ENCODE measurements around the gene APOM.

Gene APOM

GRCh38 chr6:31702405-31702818 is 46.7 kb downstream of the APOM start:
- TF ChIP-seq CTCF (IDR thresholded peaks at IDR 0.05), result no peak

- TF ChIP-seq CTCF (IDR thresholded peaks at IDR 0.05), result no peak
Observed at GRCh38 chr6:31702819-31703716, 47.4 kb downstream of the APOM start, which contains the start of gene ABHD16A. Gene ABHD16A, minus strand, starts transcription at chr6:31703324. Its CDS starts 43 bp downstream, at chr6:31703281.

GRCh38 chr6:31705931-31706330 is 50.2 kb downstream of the APOM start:
- TF ChIP-seq CTCF (IDR thresholded peaks at IDR 0.05), result no peak

- TF ChIP-seq CTCF (IDR thresholded peaks at IDR 0.05), result no peak
Observed at GRCh38 chr6:31706599-31706998, 50.9 kb downstream of the APOM start, which contains the start of gene LY6G6F. Gene LY6G6F, plus strand, starts transcription at chr6:31706866. Its CDS starts 41 bp downstream, at chr6:31706907.

GRCh38 chr6:31707701-31708100 is 52.0 kb downstream of the APOM start:
- TF ChIP-seq CTCF (IDR thresholded peaks at IDR 0.05), result no peak

All from LNCAP (cell line).